ENCODE results near the gene MLANA. TPM values are rescaled to one million over a fixed set of nuclear protein-coding genes. Genes with fewer than 3 reads are reported as not detected.

Gene MLANA
- total RNA-seq, 4 donors from 2014 or later: not detected

- 47 to 60% methylated on average over 3 of the region's 3 CpGs for WGBS, 2 donors
- no peak for DNase-seq
- TF ChIP-seq CTCF (IDR thresholded peaks at IDR 0.05) (no peak), POLR2A (IDR thresholded peaks at IDR 0.05) (no peak)
- Histone ChIP-seq H3K4me3 (no peak overlapping the region), H3K4me1 (no peaks in the 10 kb centered on the region), H3K27me3 (no peaks in the 10 kb centered on the region), H3K9me3 (no peaks in the 10 kb centered on the region), H3K27ac (no peak overlapping the region), H3K36me3 (peaks cover 0 to 37% (median 4%) of the 10 kb centered on the region in 3 donors)
- intact Hi-C loops (cut with DNase I): no loop called here
Measured at GRCh38 chr9:5909976-5910375, 19.3 kb downstream of the MLANA start.

- intact Hi-C loops (cut with DNase I): no loop called here
- TF ChIP-seq CTCF (IDR thresholded peaks at IDR 0.05): no peak
- TF ChIP-seq POLR2A (IDR thresholded peaks at IDR 0.05): no peak
- 54 to 75% methylated on average over 1 of the region's 1 CpG for WGBS, 2 donors
- Histone ChIP-seq H3K36me3 (peaks cover 0 to 31% (median 4%) of the 10 kb centered on the region in 3 donors), H3K9me3 (no peaks in the 10 kb centered on the region), H3K4me1 (no peaks in the 10 kb centered on the region), H3K4me3 (no peak overlapping the region), H3K27me3 (no peaks in the 10 kb centered on the region), H3K27ac (no peak overlapping the region)
- no peak for DNase-seq
Measured at GRCh38 chr9:5910413-5911057, 19.8 kb downstream of the MLANA start.

- 88 to 89% methylated on average over 4 of the region's 4 CpGs for WGBS, 2 donors
- Histone ChIP-seq H3K36me3 (peaks cover 0 to 7% (median 0%) of the 10 kb centered on the region in 3 donors), H3K9me3 (no peaks in the 10 kb centered on the region), H3K27ac (no peak overlapping the region), H3K4me3 (no peak overlapping the region), H3K27me3 (no peaks in the 10 kb centered on the region), H3K4me1 (no peaks in the 10 kb centered on the region)
- TF ChIP-seq CTCF (IDR thresholded peaks at IDR 0.05) (no peak), POLR2A (IDR thresholded peaks at IDR 0.05) (no peak)
- intact Hi-C loops (cut with DNase I): no loop called here
- DNase-seq: no peak
Measured at GRCh38 chr9:5915438-5915837, 24.7 kb downstream of the MLANA start.

GRCh38 chr9:5917273-5917672 lies 26.6 kb downstream of the MLANA start:
- no peak for TF ChIP-seq CTCF (IDR thresholded peaks at IDR 0.05)
- TF ChIP-seq POLR2A (IDR thresholded peaks at IDR 0.05): no peak
- no peaks in the 10 kb centered on the region for H3K27me3 ChIP-seq
- peaks cover 0 to 26% (median 7%) of the 10 kb centered on the region in 3 donors for H3K36me3 ChIP-seq
- no peaks in the 10 kb centered on the region for H3K9me3 ChIP-seq
- H3K4me1 ChIP-seq: no peaks in the 10 kb centered on the region
- no peak overlapping the region for H3K27ac ChIP-seq
- WGBS, 2 donors: 98 to 99% methylated on average over 3 to 4 of the region's 4 CpGs
- intact Hi-C loops (cut with DNase I): no loop called here
- no peak overlapping the region for H3K4me3 ChIP-seq
- DNase-seq: no peak

GRCh38 chr9:5917888-5918287 lies 27.2 kb downstream of the MLANA start:
- Histone ChIP-seq H3K4me1 (no peaks in the 10 kb centered on the region), H3K27me3 (no peaks in the 10 kb centered on the region), H3K27ac (no peak overlapping the region), H3K36me3 (peaks cover 0 to 32% (median 7%) of the 10 kb centered on the region in 3 donors), H3K9me3 (no peaks in the 10 kb centered on the region), H3K4me3 (no peak overlapping the region)
- WGBS, 2 donors: 61 to 65% methylated on average over 3 of the region's 3 CpGs
- TF ChIP-seq POLR2A (IDR thresholded peaks at IDR 0.05) (no peak), CTCF (IDR thresholded peaks at IDR 0.05) (no peak)
- DNase-seq: no peak
- intact Hi-C loops (cut with DNase I): no loop called here
